ENCODE data around the gene CBX8. TPM values are rescaled to one million over a fixed set of nuclear protein-coding genes. Genes with fewer than 3 reads are reported as not detected.

The CBX8 gene
- total RNA-seq, 1 donor from 2014 or later: 4.9 TPM

DNA sequence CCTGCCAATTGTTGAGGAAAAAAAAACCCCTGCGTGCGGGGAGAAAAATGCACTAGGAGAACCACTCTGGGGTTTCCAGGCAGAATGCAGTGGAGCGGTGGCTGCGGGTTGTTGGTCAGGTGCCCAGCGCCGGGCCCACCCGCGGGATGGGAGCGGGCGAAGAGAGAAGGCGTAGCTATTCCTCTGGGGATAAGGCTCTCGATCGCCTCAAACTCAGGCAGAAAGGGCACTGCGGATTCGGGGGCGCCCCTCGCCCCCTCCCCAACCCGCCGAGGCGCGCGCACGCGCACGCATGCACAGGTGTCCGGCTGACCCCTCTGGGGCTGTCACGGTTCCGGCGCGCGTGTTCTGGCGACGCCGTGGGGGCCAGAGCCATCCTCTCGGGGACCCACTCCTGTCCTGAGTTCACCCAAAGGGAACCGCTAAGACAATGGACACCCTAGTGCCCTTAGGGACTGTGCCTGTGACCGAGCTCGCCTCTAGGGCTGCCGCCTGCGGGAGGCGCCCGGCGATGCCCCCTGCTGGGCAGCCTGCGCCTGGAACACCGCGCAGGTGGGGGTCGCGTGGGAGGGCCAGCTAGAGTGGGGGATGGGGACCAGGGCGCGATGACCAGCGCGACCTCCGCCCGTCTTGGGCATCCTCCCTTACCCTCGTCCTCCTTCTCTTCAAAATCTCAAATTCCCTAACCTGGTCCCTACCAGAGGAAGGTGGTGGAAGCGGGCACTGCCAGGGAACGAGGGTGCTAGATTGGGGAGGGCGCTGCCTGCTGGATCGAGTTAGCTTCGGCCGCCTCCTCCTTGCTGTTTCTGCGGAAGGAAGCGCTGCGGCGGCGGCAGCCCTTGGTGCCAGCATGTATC is 14.4 kb upstream of the CBX8 start:
- Histone ChIP-seq H3K4me3 (no peak overlapping the region), H3K9me3 (no peaks in the 10 kb centered on the region), H3K27ac (no peak overlapping the region), H3K27me3 (peaks cover 86% of the 10 kb centered on the region), H3K36me3 (no peaks in the 10 kb centered on the region), H3K4me1 (peaks cover 40% of the 10 kb centered on the region)
- TF ChIP-seq, protein P1, sequence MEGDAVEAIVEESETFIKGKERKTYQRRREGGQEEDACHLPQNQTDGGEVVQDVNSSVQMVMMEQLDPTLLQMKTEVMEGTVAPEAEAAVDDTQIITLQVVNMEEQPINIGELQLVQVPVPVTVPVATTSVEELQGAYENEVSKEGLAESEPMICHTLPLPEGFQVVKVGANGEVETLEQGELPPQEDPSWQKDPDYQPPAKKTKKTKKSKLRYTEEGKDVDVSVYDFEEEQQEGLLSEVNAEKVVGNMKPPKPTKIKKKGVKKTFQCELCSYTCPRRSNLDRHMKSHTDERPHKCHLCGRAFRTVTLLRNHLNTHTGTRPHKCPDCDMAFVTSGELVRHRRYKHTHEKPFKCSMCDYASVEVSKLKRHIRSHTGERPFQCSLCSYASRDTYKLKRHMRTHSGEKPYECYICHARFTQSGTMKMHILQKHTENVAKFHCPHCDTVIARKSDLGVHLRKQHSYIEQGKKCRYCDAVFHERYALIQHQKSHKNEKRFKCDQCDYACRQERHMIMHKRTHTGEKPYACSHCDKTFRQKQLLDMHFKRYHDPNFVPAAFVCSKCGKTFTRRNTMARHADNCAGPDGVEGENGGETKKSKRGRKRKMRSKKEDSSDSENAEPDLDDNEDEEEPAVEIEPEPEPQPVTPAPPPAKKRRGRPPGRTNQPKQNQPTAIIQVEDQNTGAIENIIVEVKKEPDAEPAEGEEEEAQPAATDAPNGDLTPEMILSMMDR (IDR thresholded peaks at IDR 0.05): peak; percentile 50
- DNase-seq (no peak), ATAC-seq (peak; percentile 36)
- intact Hi-C loops (cut with DNase I): no loop called here

DNA sequence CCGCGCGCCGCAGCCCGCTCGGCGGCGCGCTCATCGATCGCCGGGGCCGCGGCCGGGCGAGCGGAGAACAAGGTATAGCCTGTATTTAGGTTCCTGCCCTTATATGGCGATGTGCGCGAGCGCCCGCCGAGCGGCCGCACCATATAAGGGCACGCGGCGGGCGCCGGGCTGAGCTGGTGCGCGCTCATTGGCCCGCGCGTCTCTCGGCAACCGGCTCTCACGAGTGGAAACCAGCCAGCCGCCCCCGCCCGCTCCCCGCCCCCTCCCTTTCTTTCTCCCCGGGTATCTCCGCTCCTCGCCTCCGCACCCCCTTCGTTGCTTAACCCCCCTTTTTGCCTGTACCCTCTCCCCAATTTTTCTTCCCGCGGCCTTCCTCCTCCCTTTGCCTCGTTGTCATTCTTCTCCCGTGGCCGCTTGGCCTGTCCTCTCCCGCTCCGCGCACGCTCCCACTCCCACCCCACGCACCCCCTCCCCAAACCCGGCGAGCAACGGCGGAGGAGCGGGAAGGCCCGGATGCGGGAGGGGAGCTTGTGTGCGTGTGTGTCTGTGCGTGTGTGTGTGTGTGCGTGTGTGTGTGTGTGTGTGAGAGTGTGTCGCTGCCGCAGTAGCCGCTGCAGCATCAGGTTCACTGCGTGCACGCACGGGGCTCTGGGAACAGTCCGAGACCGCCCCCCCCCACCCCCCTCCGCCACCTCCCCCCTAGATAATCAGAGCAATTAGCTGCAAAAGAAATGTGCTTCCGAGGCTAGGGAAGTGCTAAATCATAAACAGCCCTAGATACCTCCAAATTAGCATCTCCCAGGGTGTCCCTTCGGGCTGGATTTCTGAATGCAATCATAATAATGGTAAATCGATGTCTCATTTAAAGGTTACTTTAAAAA is 13.5 kb upstream of the CBX8 start:
- intact Hi-C loops (cut with DNase I): no loop called here
- H3K4me3 ChIP-seq: no peak overlapping the region
- H3K9me3 ChIP-seq: no peaks in the 10 kb centered on the region
- DNase-seq: no peak
- peaks cover 40% of the 10 kb centered on the region for H3K4me1 ChIP-seq
- peak; percentile 64 for ATAC-seq
- H3K36me3 ChIP-seq: no peaks in the 10 kb centered on the region
- TF ChIP-seq, protein P1 (IDR thresholded peaks at IDR 0.05): no peak
- peaks cover 86% of the 10 kb centered on the region for H3K27me3 ChIP-seq
- no peak overlapping the region for H3K27ac ChIP-seq

DNA sequence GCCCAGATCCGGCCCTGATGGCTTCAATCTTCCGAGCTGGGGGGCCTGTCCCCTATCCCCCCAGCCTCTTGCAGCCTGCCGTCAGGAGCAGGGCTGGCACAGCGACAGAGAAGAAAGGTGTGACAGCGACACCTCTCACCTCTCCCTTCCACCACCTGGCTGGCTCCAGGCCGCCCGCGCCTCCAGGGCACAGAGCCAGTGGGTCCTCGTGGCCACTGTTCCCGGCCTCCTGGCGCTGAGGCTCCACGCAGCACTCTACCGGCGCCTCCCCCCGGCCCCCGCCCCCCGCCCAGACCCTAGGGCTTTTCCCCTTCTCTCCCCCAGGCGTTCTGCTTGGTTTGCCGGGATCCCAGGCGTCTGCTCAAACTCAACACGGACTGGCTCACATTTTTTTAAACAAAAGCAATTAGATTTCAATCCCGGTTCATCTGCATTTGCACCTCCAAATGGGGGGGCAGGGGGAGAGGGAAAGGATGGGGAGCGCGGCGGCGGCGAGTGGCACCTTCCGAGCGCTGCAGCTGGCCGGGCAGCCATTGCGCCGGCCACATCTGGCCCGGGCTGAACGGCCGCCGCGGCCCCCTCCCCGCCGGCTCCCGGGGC is 12.8 kb upstream of the CBX8 start:
- H3K4me3 ChIP-seq: no peak overlapping the region
- no peaks in the 10 kb centered on the region for H3K36me3 ChIP-seq
- DNase-seq: no peak
- H3K4me1 ChIP-seq: peaks cover 34% of the 10 kb centered on the region
- TF ChIP-seq, protein P1 (IDR thresholded peaks at IDR 0.05): no peak
- intact Hi-C loops (cut with DNase I): loop anchor here (5.0 kb wide), 1 partner anchor 33 kb away; no protein-coding TSS in a partner anchor
- no peak for ATAC-seq
- H3K9me3 ChIP-seq: no peaks in the 10 kb centered on the region
- peaks cover 86% of the 10 kb centered on the region for H3K27me3 ChIP-seq
- H3K27ac ChIP-seq: no peak overlapping the region

DNA sequence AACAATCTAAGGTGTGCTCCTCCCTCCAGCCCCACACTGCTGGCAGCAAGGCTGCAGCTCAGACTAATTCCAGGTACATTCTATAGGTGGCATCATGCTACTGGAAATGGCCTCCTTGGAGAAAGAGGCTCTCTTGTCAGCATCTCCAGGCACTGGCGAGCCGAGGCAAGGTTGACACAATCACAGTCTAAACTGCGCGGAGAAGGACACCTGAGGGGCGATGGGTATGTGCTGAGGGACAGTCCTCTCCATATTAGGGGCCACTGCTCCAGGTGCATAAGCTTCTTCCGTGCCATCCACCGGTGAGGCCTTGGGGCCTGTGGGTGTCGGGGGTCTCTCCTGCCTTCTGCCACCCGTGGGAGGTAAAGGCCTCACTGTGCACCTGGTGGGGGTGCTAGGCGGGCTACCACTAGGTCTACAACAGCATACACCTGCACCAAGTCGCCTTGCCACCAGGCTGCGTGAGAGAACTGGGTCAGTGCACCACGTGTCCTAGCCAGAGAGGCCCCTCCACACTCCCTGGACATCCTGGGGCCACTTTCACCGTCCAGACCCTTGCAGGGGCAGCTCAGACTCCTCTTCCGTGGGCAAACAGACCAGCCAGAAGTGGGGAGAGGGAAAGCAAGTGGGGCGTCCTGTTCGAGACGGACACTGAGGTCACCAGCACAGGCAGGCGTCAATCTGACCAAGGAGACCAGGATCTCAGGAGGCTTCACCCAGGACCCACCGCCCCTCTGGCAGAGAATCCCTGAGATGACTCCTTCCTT is 12.1 kb upstream of the CBX8 start:
- H3K4me3 ChIP-seq: no peak overlapping the region
- no peaks in the 10 kb centered on the region for H3K9me3 ChIP-seq
- DNase-seq: no peak
- peaks cover 31% of the 10 kb centered on the region for H3K4me1 ChIP-seq
- TF ChIP-seq, protein P1 (IDR thresholded peaks at IDR 0.05): peak; percentile 32
- H3K27me3 ChIP-seq: peaks cover 86% of the 10 kb centered on the region
- intact Hi-C loops (cut with DNase I): loop anchor here (5.0 kb wide), 1 partner anchor 33 kb away; no protein-coding TSS in a partner anchor
- ATAC-seq: peak; percentile 75
- no peaks in the 10 kb centered on the region for H3K36me3 ChIP-seq
- no peak overlapping the region for H3K27ac ChIP-seq
